Measurements from ENCODE around the gene CNPY3. TPM values are rescaled to one million over a fixed set of nuclear protein-coding genes. Genes with fewer than 3 reads are reported as not detected.

CNPY3 gene
- total RNA-seq, 3 donors from 2014 or later, result 18.4 to 30.5 (median 23.5) TPM

- Histone ChIP-seq H3K4me3 (no peak overlapping the region), H3K9me3 (no peaks in the 10 kb centered on the region), H3K4me1 (ENCODE audit: low read depth) (peaks cover 27% of the 10 kb centered on the region), H3K36me3 (ENCODE audit: low read depth) (no peaks in the 10 kb centered on the region)
- intact Hi-C loops (cut with DNase I, micrococcal nuclease), result no loop called here
- ATAC-seq (no peak), DNase-seq (no peak)
- no peak for TF ChIP-seq CTCF (IDR thresholded peaks at IDR 0.05)
Observed at GRCh38 chr6:42988486-42989020, 59.3 kb downstream of the CNPY3 start.

Other genes with a start within 250 kb of the CNPY3 start
- 1 to 10 TPM in 1 of 3 donors, under 1 TPM in 2; 0.38 to 3.5 (median 0.72) TPM for gene PRPH2, start 206.9 kb upstream of the CNPY3 start, total RNA-seq
- gene TBCC, start 183.4 kb upstream of the CNPY3 start, total RNA-seq, result 10 to 100 TPM; 22.6 to 35.3 (median 26.6) TPM
- gene BICRAL, start 147.4 kb upstream of the CNPY3 start, total RNA-seq, result 10 to 100 TPM; 18.3 to 26.2 (median 23.4) TPM
- gene RPL7L1, start 49.9 kb upstream of the CNPY3 start, total RNA-seq, result 10 to 100 TPM; 47.4 to 61.4 (median 53.7) TPM
- not detected for gene PTCRA, start 13.4 kb upstream of the CNPY3 start, total RNA-seq
- under 1 TPM in 2 of 3 donors, not detected in 1; 0.75 to 0.76 TPM for gene GNMT, start 31.3 kb downstream of the CNPY3 start, total RNA-seq
- 10 to 100 TPM; 14.3 to 38.6 (median 20.6) TPM for gene PEX6, start 49.7 kb downstream of the CNPY3 start, total RNA-seq
- 10 to 100 TPM; 35.9 to 45.0 (median 38.8) TPM for gene PPP2R5D, start 55.1 kb downstream of the CNPY3 start, total RNA-seq
- 10 to 100 TPM; 38.0 to 47.4 (median 39.1) TPM for gene MEA1, start 84.5 kb downstream of the CNPY3 start, total RNA-seq
- gene KLHDC3, start 84.8 kb downstream of the CNPY3 start, total RNA-seq, result 10 to 100 TPM; 53.4 to 84.1 (median 57.3) TPM
- gene RRP36, start 92.1 kb downstream of the CNPY3 start, total RNA-seq, result 10 to 100 TPM; 31.4 to 40.0 (median 37.1) TPM
- gene CUL7, start 124.4 kb downstream of the CNPY3 start, total RNA-seq, result 10 to 100 TPM; 15.1 to 16.2 (median 15.3) TPM
- 10 to 100 TPM; 58.7 to 82.8 (median 75.2) TPM for gene MRPL2, start 130.0 kb downstream of the CNPY3 start, total RNA-seq
- gene KLC4, start 130.2 kb downstream of the CNPY3 start, total RNA-seq, result 100 to 1,000 TPM in 1 of 3 donors, 10 to 100 TPM in 2; 69.1 to 144 (median 99.1) TPM
- 10 to 100 TPM in 1 of 3 donors, 1 to 10 TPM in 2; 8.3 to 12.9 (median 9.4) TPM for gene PTK7, start 146.8 kb downstream of the CNPY3 start, total RNA-seq
- gene SRF, start 241.8 kb downstream of the CNPY3 start, total RNA-seq, result 10 to 100 TPM; 19.5 to 87.1 (median 26.3) TPM